Brain pericyte (primary cell): ENCODE measurements around the gene ALOX12B.
"Not testable (repeated sequence)": the region's sequence is repeated elsewhere in the genome, so short reads cannot be mapped to it uniquely, and the experiment has no call there.

ENCODE experiments used
- DNase-seq: peaks from one replicate; pipeline ENCODE4 v3.0.0-alpha.2; 2012; ENCODE audit warnings: low read depth, low spot score

ALOX12B gene

GRCh38 chr17:8064561-8065019 lies 22.9 kb downstream of the ALOX12B start:
- DNase-seq = no peak

GRCh38 chr17:8063761-8064534 lies 23.6 kb downstream of the ALOX12B start:
- DNase-seq = no peak

GRCh38 chr17:8062807-8063483 lies 24.6 kb downstream of the ALOX12B start:
- no peak for DNase-seq

GRCh38 chr17:8062435-8062806 lies 25.1 kb downstream of the ALOX12B start:
- no peak for DNase-seq

GRCh38 chr17:8061851-8062250 lies 25.7 kb downstream of the ALOX12B start:
- not testable (repeated sequence) for DNase-seq

- DNase-seq = no peak
Measured at GRCh38 chr17:8060274-8060673, 27.2 kb downstream of the ALOX12B start.

- no peak for DNase-seq
Measured at GRCh38 chr17:8059131-8059530, 28.4 kb downstream of the ALOX12B start.

- peak; percentile 53 for DNase-seq
Measured at GRCh38 chr17:8057691-8058114, 29.8 kb downstream of the ALOX12B start.

- no peak for DNase-seq
Measured at GRCh38 chr17:8056976-8057625, 30.4 kb downstream of the ALOX12B start.

- no peak for DNase-seq
Measured at GRCh38 chr17:8056232-8056975, 31.1 kb downstream of the ALOX12B start.

- DNase-seq = no peak
Measured at GRCh38 chr17:8055851-8056231, 31.7 kb downstream of the ALOX12B start.

- no peak for DNase-seq
Measured at GRCh38 chr17:8053600-8053999, 33.9 kb downstream of the ALOX12B start.

GRCh38 chr17:8052256-8053252 lies 35.0 kb downstream of the ALOX12B start:
- no peak for DNase-seq

GRCh38 chr17:8051831-8052230 lies 35.7 kb downstream of the ALOX12B start:
- no peak for DNase-seq

GRCh38 chr17:8048736-8049135 lies 38.8 kb downstream of the ALOX12B start:
- DNase-seq = no peak

- DNase-seq = no peak
Measured at GRCh38 chr17:8048236-8048635, 39.3 kb downstream of the ALOX12B start.

- no peak for DNase-seq
Measured at GRCh38 chr17:8047769-8048110, 39.8 kb downstream of the ALOX12B start.

- no peak for DNase-seq
Measured at GRCh38 chr17:8046929-8047768, 40.4 kb downstream of the ALOX12B start.

GRCh38 chr17:8046306-8046928 lies 41.1 kb downstream of the ALOX12B start:
- DNase-seq = no peak
